ENCODE measurements around the gene SSC5D. TPM values are rescaled to one million over a fixed set of nuclear protein-coding genes. Genes with fewer than 3 reads are reported as not detected.

Gene SSC5D
- total and polyA plus RNA-seq, 9 of the 15 experiments (the other 6 are each of a cell fraction or from before 2014, with no cell fraction given), result 0.04 to 0.71 (median 0.14) TPM; not detected in 2

GRCh38 chr19:55452749-55453346 is 35.4 kb upstream of the SSC5D start (continued):
- TF ChIP-seq ZNF318 (IDR thresholded peaks at IDR 0.05; ENCODE audit: borderline replicate concordance in 1 of 2, low read depth in 1 of 2), result no peak
- no peak for TF ChIP-seq ATF4 (CRISPR knock-in tag; IDR thresholded peaks at IDR 0.05)
- peak; percentile 41; the same call in 1 of the 2 replicates for TF ChIP-seq CREB1 (IDR thresholded peaks at IDR 0.05)
- TF ChIP-seq CREB1 (CRISPR knock-in tag; IDR thresholded peaks at IDR 0.05), result peak; percentile 37; the same call in 1 of the 2 replicates
- TF ChIP-seq ZNF165 (CRISPR knock-in tag; IDR thresholded peaks at IDR 0.05; ENCODE audit: borderline replicate concordance), result no peak
- TF ChIP-seq ZC3H4 (CRISPR knock-in tag; IDR thresholded peaks at IDR 0.05; ENCODE audit: borderline replicate concordance), result no peak
- TF ChIP-seq ZNF282 (CRISPR knock-in tag; IDR thresholded peaks at IDR 0.05), result no peak
- TF ChIP-seq XRCC4 (IDR thresholded peaks at IDR 0.05; ENCODE audit: extremely low read depth, insufficient read depth, insufficient read length), result no peak
- TF ChIP-seq FOXJ2 (tag; IDR thresholded peaks at IDR 0.05), result no peak
- no peak for TF ChIP-seq UBTF (IDR thresholded peaks at IDR 0.05; ENCODE audit: borderline replicate concordance in 1 of 2, low read depth in 2 of 2, low read length in 2 of 2)
- TF ChIP-seq MAFF (IDR thresholded peaks at IDR 0.05; ENCODE audit: low read length), result no peak; the same call in 1 of the 2 replicates
- no peak for TF ChIP-seq ZNF551 (CRISPR knock-in tag; IDR thresholded peaks at IDR 0.05)
- TF ChIP-seq MECOM (CRISPR knock-in tag; IDR thresholded peaks at IDR 0.05), result no peak
